GM08714 (cell line): ENCODE measurements around the gene CEACAM3.
"Not testable (repeated sequence)": the region's sequence is repeated elsewhere in the genome, so short reads cannot be mapped to it uniquely, and the experiment has no call there.

Experiments
- H3K4me3 ChIP-seq: fragments of 200-500 bp; sonication (Bioruptor generic); 2 replicates; pipeline ENCODE4 v1.5.1; 2014; ENCODE audit warnings: mild to moderate bottlenecking, low read length, inconsistent platforms
- ZNF274 ChIP-seq: IDR thresholded peaks from 2 replicates; pipeline ENCODE4 v1.6.1; 2012; ENCODE audit warnings: mild to moderate bottlenecking, low read depth, low read length

CEACAM3 gene

DNA sequence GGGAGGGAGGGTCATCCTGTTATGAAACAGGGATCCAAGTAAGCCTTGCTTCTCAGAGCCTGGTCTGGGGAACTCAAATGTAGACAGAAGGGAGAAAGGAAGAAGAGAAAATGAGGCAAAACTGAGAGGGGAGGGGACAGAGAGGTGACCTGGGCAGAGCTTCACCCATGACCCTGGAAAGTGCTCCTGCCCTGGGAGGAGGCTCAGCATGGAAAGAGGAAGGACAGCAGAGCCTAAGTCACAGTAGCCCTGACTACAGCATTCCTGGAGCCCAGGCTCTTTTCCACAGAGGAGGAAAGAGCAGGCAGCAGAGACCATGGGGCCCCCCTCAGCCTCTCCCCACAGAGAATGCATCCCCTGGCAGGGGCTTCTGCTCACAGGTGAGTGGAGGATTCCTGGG, at the start of gene CEACAM3:
Gene CEACAM3, plus strand, starts transcription at position 226 of the 400 bp plus-strand sequence. Its CDS starts 91 bp downstream, at position 317.
- no peak within 1 kb of the TSS for H3K4me3 ChIP-seq
- no peak for TF ChIP-seq ZNF274

DNA sequence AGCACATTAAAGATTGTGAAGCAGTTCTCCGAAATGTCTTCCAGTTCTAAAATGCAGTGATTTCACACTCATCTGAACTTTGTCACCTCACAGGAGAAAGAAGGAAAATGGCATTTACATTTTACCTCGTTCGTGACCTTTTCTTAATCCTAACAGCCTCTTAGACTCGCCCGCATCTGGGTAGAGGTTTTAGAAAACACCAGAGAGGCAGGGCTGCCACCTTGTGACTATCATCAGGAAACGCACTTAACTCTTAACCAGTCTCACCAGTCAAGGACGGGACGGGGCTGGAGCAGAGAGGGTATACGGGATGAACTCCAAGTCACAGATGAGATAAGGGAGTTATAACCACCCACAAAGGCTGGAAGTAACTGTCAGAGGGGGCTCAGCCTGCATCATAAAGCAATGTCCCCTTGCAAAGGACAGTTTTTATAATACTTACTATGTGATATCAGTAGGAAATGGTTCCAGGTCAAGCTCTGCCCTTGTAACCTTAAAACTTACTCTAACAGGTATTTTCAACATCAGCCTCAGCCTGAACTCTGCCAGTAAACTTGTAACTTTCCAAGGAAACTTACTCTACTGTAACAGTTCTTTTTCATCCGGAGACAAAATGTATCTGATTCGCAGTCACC, 49.7 kb upstream of the CEACAM3 start:
- TF ChIP-seq ZNF274, result no peak
- H3K4me3 ChIP-seq, result no peak overlapping the region

DNA sequence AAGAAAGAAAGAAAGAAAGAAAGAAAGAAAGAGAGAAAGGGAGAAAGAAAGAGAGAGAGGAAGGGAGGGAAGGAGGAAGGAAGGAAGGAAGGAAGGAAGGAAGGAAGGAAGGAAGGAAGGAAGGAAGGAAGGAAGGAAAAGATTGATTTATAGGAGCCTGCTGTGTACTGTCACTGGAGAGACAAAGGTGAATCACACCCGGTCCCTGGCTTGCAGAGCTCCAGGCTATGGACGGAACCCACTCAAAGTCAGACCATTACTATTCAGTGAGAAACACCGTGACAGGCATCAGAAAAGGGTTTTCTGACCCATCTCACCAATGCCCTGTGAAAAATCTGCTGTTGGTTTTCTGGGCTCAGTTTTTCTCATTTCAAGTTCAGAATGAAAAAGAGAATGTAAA, 48.4 kb upstream of the CEACAM3 start:
- TF ChIP-seq ZNF274, result no peak
- H3K4me3 ChIP-seq, result no peak overlapping the region

DNA sequence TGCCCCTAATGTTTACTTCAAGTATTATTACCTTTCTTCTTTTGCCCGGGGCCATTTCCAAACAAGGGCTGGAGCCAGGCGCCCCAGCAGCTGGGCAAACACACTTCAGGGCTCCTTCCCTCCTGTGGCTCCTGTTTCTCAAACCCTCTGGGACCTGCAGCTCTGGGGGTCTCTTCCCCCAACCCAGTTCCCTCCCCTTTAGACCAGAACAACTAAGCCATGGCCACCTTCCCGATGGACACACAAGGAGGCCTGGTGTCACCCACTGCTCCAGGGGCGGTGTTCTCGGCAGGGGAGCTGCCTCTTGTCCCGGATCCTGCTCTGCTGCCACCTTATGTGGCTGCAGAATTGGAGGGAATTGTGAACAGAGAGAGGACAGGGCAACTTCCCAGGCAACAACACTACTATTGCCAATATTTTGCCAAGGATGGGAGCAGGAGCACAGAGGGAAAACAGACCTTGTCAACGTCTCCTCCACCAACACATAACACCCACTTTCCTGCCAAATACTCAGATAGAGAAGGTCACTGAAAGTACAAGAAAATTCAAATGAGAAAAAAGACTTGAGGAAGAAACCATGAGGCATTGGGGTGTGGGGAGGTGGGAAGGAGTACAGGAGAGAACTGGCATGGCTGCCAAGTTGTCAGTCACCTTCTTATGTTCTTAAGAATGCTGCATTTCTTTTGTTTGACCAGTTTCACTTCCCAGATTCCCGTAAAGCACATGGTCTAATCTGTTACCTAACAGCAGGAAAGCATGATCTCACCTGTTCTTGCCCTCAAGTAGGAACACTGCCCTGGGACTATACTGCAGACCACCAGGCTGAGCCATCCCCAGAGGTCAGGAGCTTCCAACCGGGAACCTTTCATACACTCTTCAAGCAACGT, 45.9 kb upstream of the CEACAM3 start:
- H3K4me3 ChIP-seq, result not testable (repeated sequence)

DNA sequence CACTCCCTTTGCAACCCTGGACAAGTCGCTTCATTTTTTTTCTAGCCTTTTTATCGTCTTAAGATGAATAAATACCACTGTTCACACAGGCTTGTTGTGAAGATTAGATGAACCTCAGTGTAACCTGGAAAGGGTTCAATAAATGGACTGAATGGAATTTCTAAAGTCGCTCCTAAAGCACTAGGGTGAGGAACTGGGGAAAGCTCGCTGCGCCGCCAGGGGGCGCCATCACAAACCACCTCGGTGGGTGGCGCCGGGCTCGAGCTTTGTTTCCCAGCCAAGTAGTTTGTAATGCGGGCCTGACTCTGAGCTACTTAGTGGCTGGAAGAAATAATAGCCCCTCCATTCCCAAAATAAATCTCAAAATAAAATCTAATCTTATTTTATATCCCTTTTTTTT, 43.2 kb upstream of the CEACAM3 start:
- no peak overlapping the region for H3K4me3 ChIP-seq
- TF ChIP-seq ZNF274, result no peak

DNA sequence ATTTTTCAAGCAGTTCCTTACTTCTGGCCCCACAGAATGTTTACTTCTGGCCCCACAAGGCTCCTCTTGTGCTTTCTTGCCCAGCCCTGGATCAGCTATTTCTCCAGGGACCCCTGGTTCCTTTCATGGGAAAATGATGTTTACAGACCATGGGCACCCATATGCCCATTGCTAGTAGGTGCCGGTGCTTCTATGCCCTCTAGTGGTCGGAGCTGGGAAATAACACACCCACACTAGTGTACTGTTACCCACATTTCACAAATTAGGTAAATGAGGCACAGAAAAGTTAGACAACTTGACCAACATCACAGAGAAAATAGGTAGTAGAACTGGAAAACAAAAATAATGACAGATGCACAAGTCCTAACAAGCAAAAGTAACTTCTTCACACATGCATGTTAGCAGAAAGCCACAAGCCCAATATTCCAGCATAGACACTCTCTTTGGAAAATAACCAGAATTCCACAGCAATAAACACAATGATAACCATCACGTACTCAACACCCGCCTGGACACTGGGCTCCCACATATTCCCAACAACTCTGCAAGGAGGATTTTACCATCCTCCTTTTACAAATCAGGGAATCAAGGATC, 42.4 kb upstream of the CEACAM3 start:
- H3K4me3 ChIP-seq, result no peak overlapping the region
- no peak for TF ChIP-seq ZNF274

DNA sequence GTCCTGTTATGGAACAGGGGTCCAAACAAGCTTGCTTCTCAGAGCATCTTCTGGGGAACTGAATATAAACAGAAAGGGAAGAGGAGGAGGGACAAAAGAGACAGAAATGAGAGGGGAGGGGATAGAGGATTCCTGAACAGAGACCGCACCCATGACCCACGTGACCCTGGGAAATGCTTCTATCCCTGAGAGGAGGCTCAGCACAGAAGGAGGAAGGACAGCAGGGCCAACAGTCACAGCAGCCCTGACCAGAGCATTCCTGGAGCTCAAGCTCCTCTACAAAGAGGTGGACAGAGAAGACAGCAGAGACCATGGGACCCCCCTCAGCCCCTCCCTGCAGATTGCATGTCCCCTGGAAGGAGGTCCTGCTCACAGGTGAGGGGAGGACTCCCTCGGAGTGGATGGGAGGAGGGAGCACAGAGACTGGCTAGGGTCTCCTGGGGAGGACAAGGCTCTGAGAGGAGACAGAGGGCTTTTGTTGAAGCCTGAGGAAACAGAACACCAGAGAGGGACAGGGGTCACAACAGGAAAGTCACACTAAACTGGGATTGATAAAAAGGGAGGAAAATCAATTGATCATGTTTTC, 41.0 kb upstream of the CEACAM3 start, which contains the start of gene CEACAM6:
Gene CEACAM6, plus strand, starts transcription at position 203 of the 586 bp plus-strand sequence. Its CDS starts 109 bp downstream, at position 312.
- no peak for TF ChIP-seq ZNF274
- H3K4me3 ChIP-seq, result no peak within 1 kb of the TSS

DNA sequence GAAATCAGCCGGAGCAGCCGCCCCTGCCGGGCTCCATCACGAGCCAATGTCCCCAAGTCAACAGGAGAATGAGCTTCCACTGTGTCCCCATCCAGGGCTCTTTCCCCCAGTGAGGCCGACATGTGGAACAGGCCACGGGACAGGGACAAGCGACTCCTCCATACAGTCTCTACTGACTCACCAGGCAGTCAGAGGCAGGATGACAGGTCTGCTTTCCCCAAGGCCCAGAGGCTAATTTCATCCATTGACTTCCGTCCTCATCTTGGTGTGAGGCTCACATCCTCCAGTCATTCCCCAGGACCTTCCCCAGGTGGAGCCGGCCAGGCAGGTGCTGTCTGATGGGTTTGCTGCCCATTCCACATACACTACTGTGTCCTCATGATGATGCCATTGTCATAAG, 37.5 kb upstream of the CEACAM3 start:
- H3K4me3 ChIP-seq, result no peak overlapping the region
- no peak for TF ChIP-seq ZNF274

DNA sequence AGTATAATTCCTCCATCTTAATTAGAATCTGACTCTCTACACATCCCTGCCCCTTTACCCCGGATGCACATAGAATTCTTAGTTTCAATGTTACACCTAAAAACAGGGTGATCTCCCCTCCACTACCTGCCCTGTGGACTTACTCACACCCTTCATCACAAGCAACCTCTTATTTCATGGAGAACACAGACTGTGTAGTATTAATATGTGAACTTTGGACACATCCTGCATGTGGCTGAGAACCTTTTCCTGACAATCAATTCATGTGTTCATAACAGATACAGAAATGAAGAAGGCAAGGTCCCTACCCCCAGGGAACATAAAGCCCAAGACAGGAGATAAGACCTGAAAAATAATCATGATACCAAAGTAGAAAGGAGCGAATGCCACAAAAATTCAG, 29.3 kb upstream of the CEACAM3 start:
- H3K4me3 ChIP-seq, result no peak overlapping the region
- no peak for TF ChIP-seq ZNF274

DNA sequence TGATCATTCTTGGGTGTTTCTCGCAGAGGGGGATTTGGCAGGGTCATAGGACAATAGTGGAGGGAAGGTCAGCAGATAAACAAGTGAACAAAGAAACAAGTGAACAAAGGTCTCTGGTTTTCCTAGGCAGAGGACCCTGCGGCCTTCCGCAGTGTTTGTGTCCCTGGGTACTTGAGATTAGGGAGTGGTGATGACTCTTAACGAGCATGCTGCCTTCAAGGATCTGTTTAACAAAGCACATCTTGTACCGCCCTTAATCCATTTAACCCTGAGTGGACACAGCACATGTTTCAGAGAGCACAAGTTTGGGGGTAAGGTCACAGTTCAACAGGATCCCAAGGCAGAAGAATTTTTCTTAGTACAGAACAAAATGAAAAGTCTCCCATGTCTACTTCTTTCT, 28.3 kb upstream of the CEACAM3 start:
- H3K4me3 ChIP-seq, result not testable (repeated sequence)

DNA sequence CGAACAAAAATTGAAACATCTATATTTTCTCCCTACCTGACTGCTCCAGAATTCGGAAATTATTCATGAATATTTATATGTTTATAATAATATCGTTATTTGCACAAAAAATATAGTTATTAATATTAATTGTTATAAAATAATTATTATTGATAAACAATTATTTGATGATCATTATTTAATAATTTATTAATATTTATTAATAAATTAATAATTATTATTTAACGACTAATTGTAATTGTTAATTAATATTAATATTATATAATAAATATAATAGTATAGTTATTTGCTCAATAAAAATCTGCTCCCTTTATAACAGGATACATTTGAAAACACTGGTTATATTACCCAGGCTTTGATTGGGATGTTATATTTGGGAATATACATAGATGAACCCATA, 26.8 kb upstream of the CEACAM3 start:
- TF ChIP-seq ZNF274, result no peak

DNA sequence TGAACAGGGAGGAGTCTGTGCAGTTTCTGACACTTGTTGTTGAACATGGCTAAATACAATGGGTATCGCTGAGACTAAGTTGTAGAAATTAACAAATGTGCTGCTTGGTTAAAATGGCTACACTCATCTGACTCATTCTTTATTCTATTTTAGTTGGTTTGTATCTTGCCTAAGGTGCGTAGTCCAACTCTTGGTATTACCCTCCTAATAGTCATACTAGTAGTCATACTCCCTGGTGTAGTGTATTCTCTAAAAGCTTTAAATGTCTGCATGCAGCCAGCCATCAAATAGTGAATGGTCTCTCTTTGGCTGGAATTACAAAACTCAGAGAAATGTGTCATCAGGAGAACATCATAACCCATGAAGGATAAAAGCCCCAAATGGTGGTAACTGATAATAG, 25.0 kb upstream of the CEACAM3 start:
- no peak for TF ChIP-seq ZNF274

More for the DNA sequence above, 26.8 kb upstream of the CEACAM3 start:
- H3K4me3 ChIP-seq, result no peak overlapping the region

DNA sequence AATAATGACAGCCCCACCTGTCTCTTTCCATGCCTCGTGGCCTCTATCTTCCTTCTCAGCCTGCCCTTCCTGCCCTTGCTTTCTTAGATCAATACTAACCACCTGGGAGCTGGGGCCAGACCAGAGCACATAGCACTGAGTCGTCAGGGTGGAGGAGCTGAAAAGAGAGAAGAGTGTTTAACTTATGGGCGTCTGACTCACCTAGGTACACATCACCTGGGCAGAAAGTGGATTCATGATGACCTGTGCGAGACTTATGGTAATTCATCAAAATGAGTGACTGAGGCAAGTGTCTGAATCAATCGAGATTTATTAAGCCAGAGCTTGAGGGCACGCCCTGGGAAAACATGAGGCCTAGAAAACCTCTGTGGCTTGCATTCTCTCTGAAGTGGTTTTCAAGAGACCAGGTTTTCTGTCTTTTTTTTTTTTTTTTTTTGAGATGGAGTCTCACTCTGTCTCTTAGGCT, 21.8 kb upstream of the CEACAM3 start:
- H3K4me3 ChIP-seq, result no peak overlapping the region
- TF ChIP-seq ZNF274, result no peak

More for the DNA sequence above, 25.0 kb upstream of the CEACAM3 start:
- H3K4me3 ChIP-seq, result no peak overlapping the region

DNA sequence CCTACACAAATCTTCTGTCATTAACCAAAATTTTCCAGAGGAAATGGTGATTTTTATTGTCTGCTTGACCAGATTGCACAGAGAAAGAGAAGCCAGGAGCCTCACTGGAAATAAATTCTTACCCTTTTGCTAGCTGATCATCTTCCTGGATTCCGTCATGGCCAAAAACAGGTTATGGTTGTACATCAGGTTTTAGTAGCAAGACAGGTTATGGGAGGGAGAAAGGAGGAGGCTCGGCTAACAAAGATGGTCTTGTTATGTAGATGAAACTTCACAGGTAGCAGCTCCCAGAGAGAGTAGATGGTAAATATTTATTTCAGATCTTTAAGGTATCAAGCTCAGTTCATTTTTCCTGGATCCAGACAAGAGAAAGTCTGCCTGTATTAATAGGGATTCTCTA, 19.7 kb upstream of the CEACAM3 start:
- no peak for TF ChIP-seq ZNF274
- H3K4me3 ChIP-seq, result no peak overlapping the region
